Forelimb muscle (tissue), 1 donor: ENCODE measurements around the gene DNAAF9. TPM values are rescaled to one million over a fixed set of nuclear protein-coding genes. Genes with fewer than 3 reads are reported as not detected.

Experiments used
- DNase-seq: peaks from one replicate; pipeline ENCODE4 v3.0.0-alpha.2; 2013; ENCODE audit warnings: low read depth
- polyA plus RNA-seq: library from polyadenylated mRNA; unstranded; fragments of 120-200 nt; gene quantifications from one replicate; pipeline ENCODE4 v1.2.1, GENCODE V29; 2013; ENCODE audit not compliant: insufficient read length

DNAAF9 gene
- polyA plus RNA-seq, 1 donor = 14.6 TPM

DNA sequence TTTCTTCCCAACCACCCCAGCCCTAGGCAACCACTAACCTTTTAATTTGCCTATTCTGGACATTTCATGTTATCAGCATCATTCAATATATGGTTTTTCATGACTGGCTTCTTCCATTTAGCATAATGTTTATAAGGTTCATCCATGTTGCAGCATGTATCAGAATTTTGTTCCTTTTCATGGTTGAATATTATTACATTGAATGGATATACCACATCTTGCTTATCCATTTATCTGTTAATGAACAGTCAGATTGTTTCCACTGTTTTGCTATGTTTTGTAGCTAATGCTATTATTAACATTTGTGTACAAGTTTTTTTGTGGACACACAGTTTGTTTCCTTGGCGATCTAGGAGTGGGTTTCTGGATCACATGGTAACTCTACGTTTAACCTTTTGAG is 3.0 kb upstream of the DNAAF9 start:
- no peak for DNase-seq

DNA sequence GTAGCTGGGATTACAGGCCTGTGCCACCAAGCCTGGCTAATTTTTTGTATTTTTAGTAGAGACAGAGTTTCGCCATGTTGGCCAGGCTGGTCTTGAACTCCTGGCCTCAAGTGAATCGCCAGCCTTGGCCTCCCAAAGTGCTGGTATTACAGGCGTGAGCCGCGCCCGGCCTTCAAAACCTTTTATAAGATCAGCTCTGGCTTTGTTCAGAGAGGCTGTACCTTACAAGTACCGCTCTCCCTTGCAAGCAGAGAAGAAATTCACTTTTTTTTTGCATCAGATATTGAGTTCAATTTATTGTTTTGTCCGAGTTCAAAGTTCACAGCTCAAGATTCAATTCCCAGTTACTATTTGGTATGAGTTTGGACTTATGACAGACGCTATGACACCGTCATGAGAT is 1.9 kb upstream of the DNAAF9 start:
- DNase-seq = no peak

DNA sequence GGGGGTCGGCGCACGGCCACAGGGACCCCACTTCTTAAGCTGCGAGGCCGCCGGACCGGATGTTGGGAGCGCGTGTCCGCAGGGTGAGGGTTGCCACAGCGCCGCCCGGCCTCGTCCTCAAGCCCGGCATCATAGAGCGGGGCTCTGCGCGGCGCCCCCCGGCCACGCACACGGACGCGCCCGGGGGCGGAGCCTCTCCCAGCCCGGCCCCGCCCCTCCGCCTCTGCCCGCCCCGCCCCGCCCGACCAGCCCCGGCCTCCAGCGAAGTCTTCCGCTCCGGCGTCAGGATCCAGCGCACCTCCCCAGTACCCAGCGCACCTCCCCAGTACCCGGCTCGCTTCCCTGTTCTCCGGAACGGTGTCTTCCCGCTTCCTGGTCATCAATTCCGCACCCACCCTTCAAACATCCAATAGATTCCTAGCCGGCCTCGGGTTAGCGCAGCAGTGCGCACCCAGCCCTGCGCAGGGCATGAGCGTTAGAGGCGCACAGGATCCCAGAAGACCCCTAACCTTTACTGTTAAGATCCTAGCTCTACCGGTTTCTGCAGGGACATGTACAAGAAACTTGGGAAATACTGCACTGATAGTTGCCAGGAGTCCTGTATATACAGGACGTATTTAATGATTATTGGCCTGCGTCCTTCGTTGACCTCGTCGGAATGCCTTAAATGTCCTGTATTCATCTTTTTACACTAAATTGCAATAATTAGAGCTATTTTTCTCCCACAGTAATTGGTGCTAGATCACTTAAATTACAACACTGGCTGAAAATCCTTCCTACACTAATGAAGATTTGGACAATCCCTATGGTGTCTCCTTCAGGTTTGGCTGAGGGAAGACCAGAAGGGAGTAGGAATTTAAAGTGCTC is 535 bp upstream of the DNAAF9 start:
- no peak for DNase-seq

DNA sequence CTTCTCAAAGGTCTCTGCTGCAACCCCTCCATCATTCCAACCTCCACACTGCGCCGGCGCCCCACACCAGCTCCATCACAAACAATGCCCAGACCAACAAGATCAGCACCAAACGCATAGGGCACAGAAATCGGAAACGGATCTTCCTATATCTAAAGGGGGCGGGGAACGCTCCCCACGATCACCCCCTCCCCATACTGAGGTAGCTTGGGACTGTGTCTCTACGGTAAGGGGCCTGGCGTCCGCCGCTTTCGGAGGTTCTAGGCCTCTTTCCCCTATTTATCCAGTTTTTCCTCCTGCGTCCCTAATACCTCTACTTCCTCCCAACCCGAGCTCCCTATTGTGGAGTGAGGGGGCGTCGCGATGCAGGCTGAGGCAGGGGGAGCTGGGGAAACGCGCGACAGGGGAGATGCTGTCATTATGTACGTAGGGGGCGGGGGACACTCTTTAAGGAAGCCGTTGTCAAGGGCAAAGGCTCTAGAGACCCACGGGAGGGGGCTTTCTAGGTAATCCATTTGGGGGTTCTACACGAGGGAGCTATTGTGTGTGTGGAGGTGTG is 909 bp downstream of the DNAAF9 start:
- DNase-seq = no peak

DNA sequence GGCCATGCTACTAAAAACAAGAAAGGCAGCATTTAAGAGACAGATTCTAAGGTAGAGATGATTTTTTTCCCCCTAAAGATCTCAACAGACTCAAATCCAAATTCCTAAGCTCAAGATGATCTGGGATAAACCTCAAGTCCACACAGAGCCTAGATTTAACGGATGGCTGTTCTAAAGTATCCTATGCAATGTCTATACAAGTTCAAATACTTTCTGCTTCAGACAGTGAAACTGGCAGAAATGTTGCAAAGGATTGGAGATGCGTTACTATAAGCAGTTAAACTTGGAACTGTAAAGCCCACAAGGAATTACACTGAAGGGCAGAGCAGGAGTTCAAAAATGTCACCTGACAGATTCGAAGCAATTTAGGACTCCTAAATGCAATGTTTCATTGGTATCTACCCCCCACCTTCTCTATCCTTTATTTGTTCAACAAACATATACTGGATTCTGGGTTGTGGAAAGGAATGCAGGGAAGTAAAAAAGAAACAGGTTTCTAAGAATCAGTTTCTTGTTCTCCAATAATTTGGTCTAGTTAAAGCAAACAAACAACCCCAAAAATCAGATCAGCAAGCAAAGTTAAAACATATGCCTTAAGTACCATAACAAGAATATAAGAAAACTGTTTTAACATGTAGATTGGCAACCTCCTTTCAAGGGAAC is 1.6 kb downstream of the DNAAF9 start:
- DNase-seq = no peak

DNA sequence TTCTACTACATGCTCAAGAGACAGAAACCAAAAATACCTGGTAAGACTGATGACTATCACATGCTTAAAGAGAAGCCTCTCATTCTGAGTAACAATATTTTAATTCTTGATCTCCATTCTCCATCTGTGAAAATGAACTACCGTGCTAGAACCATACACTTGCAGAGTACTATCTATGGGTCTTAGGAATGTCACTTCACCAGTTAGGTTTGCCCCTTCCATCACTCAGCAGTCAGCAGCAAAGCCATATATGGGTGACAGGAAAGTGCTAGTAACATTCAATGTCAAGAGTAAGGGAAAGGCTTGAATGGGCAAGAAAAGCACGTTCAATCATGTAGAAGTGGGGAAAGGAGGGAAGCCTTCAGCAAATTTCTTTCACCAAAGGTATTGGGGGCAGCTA is 2.3 kb downstream of the DNAAF9 start:
- no peak for DNase-seq

DNA sequence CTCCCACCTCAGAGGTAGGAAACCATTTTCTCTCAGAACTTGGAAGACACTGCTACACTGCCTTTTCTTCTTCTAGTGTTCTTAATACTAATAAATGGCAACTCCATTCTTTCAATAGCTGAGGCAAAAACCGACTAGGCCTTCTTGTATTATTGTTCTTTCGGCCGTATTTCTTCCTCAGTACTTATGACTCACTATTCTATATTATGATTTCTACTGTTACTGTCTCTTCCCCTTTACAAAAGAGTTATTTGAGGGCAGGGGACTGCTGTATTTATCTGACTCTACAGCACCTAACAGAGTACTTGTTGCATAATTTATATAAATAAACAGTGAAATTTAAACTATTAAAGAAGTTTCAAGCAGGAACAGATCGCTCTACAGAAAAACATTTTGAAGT is 3.1 kb downstream of the DNAAF9 start:
- no peak for DNase-seq

DNA sequence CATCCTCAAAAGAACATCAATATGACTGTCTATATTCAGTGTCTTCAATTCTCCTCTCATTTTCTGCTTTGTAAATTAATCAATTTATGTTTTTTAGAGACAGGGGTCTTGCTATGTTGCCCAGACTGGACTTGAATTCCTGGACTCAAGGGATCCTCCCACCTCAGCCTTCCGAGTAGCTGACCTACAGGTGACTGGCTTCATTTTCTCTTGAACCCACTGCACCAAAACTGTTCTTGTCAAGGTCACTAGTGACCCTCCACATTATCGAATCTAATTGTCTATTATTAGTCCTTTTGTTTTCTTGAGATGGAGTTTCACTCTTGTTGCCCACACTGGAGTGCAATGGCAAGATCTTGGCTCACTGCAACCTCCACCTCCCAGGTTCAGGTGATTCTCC is 3.7 kb downstream of the DNAAF9 start:
- no peak for DNase-seq

DNA sequence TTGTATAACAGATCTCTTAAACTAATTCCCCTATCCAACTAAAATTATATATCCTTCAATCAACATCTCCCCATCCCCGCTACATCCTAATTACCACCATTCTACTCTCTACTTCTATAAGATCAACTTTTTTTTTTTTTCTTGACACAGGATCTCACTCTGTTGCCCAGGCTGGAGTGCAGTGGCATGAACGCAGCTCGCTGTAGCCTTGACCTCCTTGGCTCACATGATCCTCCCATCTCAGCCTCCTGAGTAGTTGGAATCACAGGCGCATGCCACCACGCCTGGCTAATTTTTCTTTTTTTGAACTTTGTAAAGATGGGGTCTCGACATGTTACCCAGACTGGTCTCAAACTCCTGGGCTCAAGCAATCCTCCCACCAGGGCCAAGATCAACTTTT is 5.0 kb downstream of the DNAAF9 start:
- DNase-seq = no peak

DNA sequence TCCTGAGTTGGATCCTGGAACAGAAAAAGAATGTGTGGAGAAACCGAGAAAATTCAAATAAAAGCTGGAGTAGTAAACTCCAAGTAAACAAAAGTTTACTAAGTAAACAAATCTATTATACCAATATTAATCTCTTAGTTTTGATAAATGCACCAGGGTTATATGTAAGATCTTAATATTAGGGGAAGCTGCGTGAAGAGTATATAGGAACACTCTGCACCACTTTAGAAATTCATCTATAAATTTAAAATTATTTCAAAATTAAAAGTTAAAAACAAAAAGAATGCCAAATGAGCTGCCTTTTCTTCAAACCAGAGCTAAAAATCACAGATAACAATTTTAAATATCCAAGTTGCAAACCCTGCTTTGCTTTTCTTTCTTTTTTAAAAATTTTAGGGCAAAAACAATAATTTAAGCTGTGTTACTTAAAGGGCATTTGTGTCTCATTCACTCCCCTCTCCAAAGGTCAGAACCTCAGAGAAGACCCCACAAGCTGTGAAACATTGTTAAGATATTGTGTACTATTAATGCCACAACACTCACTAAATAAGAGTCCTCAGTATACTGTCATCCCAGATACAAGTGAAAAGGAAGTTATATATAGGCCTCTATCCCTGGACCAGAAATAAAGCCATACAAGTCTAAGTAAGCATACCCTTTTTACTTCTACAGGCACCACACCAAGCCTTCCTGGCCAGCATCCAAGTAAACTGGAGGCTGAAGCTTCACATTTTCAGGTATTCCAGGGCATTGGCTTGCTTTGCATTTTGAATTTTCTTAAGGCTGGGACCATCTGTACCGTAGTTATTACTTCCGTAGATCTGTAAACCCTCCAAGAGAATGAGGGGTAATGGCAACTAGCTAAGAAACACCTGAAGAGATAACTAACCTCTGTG is 7.0 kb downstream of the DNAAF9 start:
- DNase-seq = no peak

DNA sequence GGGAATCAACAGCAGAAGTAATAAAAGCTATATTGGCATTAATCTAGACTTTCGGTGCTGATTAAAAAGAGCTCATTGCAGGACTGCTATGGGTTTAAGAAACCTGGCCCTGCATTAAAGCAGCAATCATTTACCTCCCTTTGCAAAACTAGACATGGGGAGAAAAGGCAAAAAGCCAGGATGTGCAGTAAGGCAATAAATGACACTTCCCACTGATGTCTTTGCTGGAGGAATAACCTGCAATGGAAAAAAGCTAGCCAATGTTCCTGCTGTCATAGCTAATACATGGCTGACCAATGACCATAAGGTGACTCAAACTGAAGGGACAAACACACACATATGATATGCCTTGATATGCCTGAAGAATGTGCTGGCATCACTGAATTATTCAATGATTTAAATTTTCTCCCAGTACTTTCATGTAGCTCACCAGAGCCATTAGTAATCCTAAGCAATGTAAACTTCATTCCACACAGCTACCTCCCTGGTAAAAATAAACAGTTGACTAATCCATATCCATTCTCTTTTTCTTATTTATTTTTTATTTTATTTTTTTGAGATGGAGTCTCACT is 8.7 kb downstream of the DNAAF9 start:
- DNase-seq = no peak

DNA sequence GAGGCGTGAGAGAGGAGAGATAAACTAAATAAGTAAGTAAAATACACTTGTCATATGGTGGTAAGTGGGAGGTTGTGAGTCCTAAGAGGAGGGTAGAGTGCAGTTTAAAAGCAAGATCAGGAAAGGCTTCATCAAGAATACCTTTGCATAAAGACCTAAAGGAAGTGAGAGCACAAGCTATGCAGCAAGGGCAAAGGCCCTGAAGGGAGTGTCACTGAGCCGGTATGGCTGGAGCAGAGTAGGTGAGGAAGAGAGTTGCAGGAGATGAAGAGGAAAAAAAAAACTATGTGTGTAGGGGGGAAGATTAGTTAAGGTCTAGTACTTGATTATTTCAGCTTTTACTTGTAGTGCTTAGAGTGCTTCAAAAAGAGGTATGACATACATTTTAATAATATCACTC is 11.0 kb downstream of the DNAAF9 start:
- DNase-seq = no peak

DNA sequence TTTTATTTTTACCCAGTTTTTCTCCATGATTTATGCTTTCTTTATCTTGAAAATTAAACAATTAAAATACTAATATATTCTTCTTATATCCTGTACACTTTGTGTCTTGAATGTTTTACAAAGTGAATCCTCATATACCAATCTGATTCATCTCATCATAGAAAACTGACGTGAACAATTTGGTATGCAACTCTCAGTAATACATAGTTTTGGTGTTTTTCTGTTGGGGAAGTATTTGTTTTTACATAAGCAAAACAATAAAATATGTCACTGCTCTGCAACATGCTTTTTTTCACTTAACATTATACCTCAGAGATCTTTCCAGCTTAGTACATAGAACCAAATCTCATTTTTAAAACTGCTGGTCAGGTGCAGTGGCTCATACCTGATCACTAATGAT is 14.7 kb downstream of the DNAAF9 start:
- DNase-seq = no peak

DNA sequence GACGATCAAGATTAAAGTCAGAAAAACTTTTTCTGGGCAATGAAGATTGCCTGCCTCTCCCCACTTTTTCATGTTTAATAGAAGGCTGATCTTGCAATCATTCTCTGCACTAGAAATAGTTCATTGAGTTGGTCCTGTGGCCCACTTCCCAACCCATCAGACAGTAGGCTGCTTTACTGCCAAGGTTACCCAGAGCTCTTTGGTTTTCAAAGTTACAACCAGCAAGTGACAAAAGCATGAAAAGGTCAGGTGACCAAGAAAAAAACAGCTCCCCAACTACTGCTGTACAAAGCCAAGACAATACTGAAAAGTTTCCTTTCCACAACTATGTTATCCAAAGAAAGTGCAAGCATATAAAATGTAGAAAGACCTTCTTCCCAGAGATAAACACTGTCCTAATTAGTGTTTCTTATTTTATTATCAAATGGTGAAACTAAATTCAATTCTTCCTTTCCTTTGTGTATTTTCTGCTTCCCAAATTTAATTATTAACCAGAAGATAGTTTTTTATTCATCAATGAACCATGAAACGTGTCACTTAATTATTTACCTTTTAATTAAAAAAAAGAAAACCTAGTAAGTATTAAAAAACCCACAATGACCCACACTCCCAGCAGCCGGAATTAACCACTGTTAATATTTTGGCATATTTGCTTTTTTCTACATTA is 16.6 kb downstream of the DNAAF9 start:
- DNase-seq = no peak

DNA sequence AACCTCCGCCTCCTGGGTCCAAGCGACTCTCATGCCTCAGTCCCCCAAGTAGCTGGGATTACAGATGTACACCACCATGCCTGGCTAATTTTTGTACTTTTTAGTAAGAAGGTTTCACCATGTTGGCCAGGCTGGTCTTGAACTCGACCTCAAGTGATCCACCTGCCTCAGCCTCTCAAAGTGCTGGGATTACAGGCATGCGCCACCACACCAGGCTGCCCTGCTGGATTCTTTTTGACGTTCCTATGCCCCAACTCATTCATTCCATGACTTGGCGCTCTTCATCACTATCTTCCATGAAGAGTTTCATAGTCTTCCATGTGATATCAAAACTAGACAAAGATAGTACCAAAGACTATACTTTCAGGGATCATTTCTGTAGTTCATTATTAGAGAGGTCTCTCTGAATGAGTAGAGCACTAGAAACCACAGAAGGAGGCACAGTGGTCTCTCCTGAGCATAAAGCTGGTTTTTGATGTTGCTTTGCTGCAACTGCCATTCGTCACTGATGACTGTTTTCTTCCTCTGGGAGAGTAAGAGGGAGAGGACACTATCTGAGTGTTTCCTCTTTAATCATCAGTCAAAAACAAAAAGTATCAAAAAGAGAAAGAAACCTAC is 23.5 kb downstream of the DNAAF9 start:
- no peak for DNase-seq

DNA sequence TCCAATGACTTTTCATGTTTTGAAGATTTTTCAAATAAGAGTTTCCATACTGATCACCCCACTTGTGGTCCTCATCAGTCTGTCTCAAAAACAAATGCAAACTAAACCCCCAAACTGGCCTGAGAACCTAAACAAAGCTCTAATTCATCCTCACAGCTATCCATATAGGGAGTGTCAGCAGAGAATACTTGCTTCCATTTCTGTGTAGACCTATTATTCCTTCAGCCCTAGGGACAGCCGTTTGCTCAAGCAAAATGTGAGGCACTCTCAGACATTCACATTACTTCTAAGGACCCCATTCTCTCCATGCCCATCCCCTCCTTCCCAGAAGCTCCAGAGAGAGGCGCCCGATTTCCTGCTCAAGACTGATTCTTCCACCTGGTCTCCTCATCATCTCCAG is 24.6 kb downstream of the DNAAF9 start:
- no peak for DNase-seq

DNA sequence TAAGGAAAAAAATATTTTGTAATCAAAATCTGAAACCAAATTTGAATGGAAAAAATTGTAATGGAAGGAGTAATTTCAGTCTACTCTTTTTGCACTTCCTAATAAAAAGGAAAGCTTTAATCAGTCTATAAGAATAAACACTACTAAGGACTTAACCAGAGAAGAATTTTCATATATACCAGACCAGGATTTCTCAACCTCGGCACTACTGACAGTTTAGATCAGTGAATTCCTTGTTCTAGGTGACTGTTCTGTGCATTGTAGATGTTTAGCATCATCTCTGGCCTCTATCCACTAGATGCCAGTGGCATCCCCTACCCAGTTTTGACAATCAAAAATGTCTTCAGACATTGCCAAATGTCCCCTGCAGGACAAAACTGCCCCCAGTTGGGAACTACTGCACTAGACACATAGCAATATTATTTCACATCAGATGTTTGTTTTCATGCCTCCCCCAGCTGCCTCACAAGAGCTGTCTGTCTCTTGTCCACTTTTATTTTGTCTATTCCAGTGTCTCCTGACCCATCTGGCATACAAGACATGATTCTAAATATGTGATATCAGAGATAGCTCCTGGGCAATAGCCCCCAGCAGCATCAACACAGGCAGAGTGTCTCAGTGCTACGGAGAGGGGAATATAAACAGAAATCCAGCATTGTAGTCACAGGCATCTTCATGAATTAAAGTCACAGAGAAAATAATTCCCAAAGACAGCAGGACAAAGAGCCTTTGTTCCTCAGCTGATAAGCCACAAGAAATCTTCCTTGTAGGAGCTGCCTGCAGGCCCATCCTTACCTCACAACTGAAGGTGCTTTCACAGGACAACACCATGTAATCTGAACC is 27.0 kb downstream of the DNAAF9 start:
- DNase-seq = no peak

DNA sequence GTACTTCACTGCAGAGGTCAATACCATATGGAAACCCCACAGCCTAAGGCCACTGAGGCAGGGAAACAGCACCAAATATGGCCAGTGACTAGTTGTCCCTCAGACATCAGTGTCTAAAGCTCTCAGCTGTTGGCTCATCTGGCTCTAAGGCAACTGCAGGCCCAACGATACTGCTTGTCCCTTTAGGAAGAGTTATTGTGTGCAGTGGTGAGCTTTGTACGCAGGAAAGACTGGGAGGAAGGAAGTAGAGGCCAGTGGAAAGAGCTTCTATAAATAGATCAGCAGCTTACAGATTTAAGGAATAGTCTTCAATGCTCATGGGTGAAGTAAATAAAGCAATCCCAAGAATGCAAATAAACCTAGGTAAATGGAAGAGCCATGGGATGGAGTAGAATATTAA is 29.3 kb downstream of the DNAAF9 start:
- DNase-seq = no peak

DNA sequence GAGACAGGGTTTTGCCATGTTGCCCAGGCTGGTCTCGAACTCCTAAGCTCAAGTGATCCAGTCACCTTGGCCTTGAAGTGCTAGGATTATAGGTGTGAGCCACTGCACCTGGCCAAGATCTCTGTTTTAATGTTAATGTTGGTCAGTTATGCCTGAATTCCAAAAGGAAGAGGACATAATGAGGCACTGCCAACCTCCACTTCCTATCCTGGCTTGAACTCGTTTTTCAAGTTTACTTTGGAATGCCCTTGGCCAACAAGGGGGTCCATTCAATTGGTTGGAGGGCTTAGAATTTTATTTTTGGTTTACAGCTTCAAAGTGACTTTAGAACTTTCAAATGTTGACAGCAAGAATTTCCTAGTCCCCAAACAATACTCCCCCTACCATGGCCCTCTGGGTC is 29.8 kb downstream of the DNAAF9 start:
- no peak for DNase-seq

DNA sequence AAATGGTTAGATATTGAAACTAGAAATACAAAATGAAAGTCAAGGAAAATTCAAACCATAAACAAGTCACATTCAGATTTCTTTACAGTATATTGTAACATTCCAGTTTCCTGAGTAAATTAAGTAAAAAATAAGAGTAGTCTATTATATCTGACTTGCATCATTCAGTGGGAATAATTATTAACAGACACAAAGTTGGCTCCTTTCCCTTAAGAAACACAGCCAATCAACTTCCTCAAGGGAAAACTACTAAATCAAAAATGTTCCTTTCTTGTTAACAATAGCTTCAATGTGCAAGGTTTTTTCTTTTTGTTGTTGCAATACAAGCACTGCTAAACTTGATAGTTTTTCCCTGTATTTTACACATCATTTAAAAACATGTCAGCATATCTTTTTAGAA is 33.2 kb downstream of the DNAAF9 start:
- no peak for DNase-seq
